ENCODE data around the gene ADORA2B.

The ADORA2B gene

DNA sequence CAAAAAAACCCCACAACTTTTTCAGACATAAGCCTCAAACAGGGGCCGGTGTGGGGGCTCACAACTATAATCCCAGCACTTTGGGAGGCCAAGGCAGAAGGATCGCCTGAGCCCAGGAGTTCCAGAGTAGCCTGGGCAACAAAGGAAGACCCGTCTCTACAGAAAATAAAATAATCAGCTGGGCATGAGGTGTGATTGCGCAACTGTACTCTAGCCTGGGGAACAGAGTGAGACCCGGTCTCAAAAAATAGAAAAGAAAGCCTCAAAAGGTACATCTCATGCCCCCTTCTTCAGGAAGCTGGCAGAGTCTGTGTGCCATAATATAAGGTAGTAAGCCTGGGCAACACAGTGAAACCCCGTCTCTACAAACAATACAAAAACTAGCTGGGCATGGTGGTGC is 51.4 kb downstream of the ADORA2B start:
- ATAC-seq: no peak

DNA sequence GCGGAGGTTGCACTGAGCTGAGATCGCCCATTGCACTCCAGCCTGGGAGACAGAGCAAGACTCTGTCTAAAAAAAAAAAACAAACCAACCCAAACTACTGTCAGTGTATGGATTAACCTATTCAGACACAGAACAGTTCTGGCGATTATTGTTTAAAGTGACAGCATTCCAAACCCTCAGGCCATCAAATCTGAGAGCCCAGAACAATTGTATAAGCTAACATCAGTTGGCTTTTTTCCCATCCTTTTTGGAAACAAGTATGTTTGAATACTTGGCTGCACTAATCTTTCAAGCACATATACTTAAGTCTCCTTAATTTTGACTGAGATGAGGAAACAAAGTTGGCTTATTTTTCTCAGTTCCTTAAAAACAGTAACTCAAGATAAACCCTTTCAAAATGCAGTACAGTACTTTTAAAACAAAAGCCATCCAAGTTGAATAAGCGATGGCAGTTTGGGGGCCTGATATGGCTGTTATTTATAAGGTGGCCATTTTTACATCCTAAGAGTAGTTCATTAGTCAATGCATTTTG is 53.2 kb downstream of the ADORA2B start:
- no peak for TF ChIP-seq ZFP30 (CRISPR knock-in tag; IDR thresholded peaks at IDR 0.05)
- no peak for TF ChIP-seq ESRRG (CRISPR knock-in tag; IDR thresholded peaks at IDR 0.05)
- no peak for TF ChIP-seq TOX (CRISPR knock-in tag; IDR thresholded peaks at IDR 0.05; ENCODE audit: borderline replicate concordance)
- TF ChIP-seq, protein P1, sequence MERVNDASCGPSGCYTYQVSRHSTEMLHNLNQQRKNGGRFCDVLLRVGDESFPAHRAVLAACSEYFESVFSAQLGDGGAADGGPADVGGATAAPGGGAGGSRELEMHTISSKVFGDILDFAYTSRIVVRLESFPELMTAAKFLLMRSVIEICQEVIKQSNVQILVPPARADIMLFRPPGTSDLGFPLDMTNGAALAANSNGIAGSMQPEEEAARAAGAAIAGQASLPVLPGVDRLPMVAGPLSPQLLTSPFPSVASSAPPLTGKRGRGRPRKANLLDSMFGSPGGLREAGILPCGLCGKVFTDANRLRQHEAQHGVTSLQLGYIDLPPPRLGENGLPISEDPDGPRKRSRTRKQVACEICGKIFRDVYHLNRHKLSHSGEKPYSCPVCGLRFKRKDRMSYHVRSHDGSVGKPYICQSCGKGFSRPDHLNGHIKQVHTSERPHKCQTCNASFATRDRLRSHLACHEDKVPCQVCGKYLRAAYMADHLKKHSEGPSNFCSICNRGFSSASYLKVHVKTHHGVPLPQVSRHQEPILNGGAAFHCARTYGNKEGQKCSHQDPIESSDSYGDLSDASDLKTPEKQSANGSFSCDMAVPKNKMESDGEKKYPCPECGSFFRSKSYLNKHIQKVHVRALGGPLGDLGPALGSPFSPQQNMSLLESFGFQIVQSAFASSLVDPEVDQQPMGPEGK (CRISPR knock-in tag; IDR thresholded peaks at IDR 0.05; ENCODE audit: borderline replicate concordance): no peak
- no peak for TF ChIP-seq ZNF565 (CRISPR knock-in tag; conservative IDR thresholded peaks at IDR 0.05; ENCODE audit: low read depth)
- TF ChIP-seq ZNF8 (CRISPR knock-in tag; IDR thresholded peaks at IDR 0.05): no peak
- TF ChIP-seq TCF4 (CRISPR knock-in tag; IDR thresholded peaks at IDR 0.05; ENCODE audit: borderline replicate concordance): no peak
- no peak for TF ChIP-seq GLIS3 (CRISPR knock-in tag; IDR thresholded peaks at IDR 0.05)
- TF ChIP-seq CSDC2 (CRISPR knock-in tag; IDR thresholded peaks at IDR 0.05): no peak
- TF ChIP-seq CSRNP3 (CRISPR knock-in tag; IDR thresholded peaks at IDR 0.05): no peak
- TF ChIP-seq CREB5 (CRISPR knock-in tag; IDR thresholded peaks at IDR 0.05; ENCODE audit: low read depth): no peak
- TF ChIP-seq POU6F1 (CRISPR knock-in tag; IDR thresholded peaks at IDR 0.05; ENCODE audit: borderline replicate concordance, low read depth): no peak
- TF ChIP-seq RARB (CRISPR knock-in tag; IDR thresholded peaks at IDR 0.05): no peak
- TF ChIP-seq BACH2 (CRISPR knock-in tag; IDR thresholded peaks at IDR 0.05; ENCODE audit: borderline replicate concordance): no peak
- TF ChIP-seq ARNTL (CRISPR knock-in tag; IDR thresholded peaks at IDR 0.05; ENCODE audit: borderline replicate concordance, low read depth): no peak
- TF ChIP-seq ZNF70 (CRISPR knock-in tag; IDR thresholded peaks at IDR 0.05): no peak
- TF ChIP-seq ISL1 (CRISPR knock-in tag; IDR thresholded peaks at IDR 0.05): no peak
- TF ChIP-seq PPARA (CRISPR knock-in tag; IDR thresholded peaks at IDR 0.05; ENCODE audit: borderline replicate concordance): no peak
- TF ChIP-seq OSR1 (CRISPR knock-in tag; IDR thresholded peaks at IDR 0.05): no peak
- ATAC-seq: no peak

More for the DNA sequence above, 51.4 kb downstream of the ADORA2B start:
- TF ChIP-seq TCF4 (CRISPR knock-in tag; IDR thresholded peaks at IDR 0.05; ENCODE audit: borderline replicate concordance) (no peak), ZC3H10 (CRISPR knock-in tag; IDR thresholded peaks at IDR 0.05) (no peak), PPARA (CRISPR knock-in tag; IDR thresholded peaks at IDR 0.05; ENCODE audit: borderline replicate concordance) (no peak), ZNF565 (CRISPR knock-in tag; conservative IDR thresholded peaks at IDR 0.05; ENCODE audit: low read depth) (no peak), SNAI2 (CRISPR knock-in tag; IDR thresholded peaks at IDR 0.05) (no peak), CREB5 (CRISPR knock-in tag; IDR thresholded peaks at IDR 0.05; ENCODE audit: low read depth) (no peak), POU6F1 (CRISPR knock-in tag; IDR thresholded peaks at IDR 0.05; ENCODE audit: borderline replicate concordance, low read depth) (no peak), ESRRG (CRISPR knock-in tag; IDR thresholded peaks at IDR 0.05) (no peak), ISL1 (CRISPR knock-in tag; IDR thresholded peaks at IDR 0.05) (no peak), ZFP3 (CRISPR knock-in tag; IDR thresholded peaks at IDR 0.05) (no peak)
